IPS-NIHi7 (cell line): ENCODE results near the gene SLC16A7.

Source experiments
- DNase-seq: peaks from one replicate; pipeline ENCODE4 v3.0.0; 2012; ENCODE audit warnings: mixed read lengths; ENCODE audit errors: extremely low spot score

Gene SLC16A7

GRCh38 chr12:59620326-59620725 is 24.5 kb downstream of the SLC16A7 start:
- no peak for DNase-seq

GRCh38 chr12:59624732-59625460 is 29.1 kb downstream of the SLC16A7 start:
- DNase-seq, result no peak

- DNase-seq, result no peak
Measured at GRCh38 chr12:59626382-59626781, 30.6 kb downstream of the SLC16A7 start.

GRCh38 chr12:59627582-59627981 is 31.8 kb downstream of the SLC16A7 start:
- DNase-seq, result no peak

- no peak for DNase-seq
Measured at GRCh38 chr12:59629890-59630289, 34.1 kb downstream of the SLC16A7 start.

GRCh38 chr12:59632408-59632807 is 36.6 kb downstream of the SLC16A7 start:
- no peak for DNase-seq

- DNase-seq, result no peak
Measured at GRCh38 chr12:59634254-59634653, 38.4 kb downstream of the SLC16A7 start.

- no peak for DNase-seq
Measured at GRCh38 chr12:59636945-59637691, 41.3 kb downstream of the SLC16A7 start.

GRCh38 chr12:59637692-59638070 is 41.9 kb downstream of the SLC16A7 start:
- DNase-seq, result no peak

GRCh38 chr12:59643550-59643949 is 47.7 kb downstream of the SLC16A7 start:
- DNase-seq, result no peak

GRCh38 chr12:59645242-59645641 is 49.4 kb downstream of the SLC16A7 start:
- no peak for DNase-seq

GRCh38 chr12:59646636-59647035 is 50.8 kb downstream of the SLC16A7 start:
- DNase-seq, result no peak

GRCh38 chr12:59649203-59649602 is 53.4 kb downstream of the SLC16A7 start:
- no peak for DNase-seq

GRCh38 chr12:59650588-59651228 is 54.9 kb downstream of the SLC16A7 start:
- peak; percentile 18 for DNase-seq

GRCh38 chr12:59651229-59651920 is 55.5 kb downstream of the SLC16A7 start:
- DNase-seq, result no peak

- no peak for DNase-seq
Measured at GRCh38 chr12:59652130-59652529, 56.3 kb downstream of the SLC16A7 start.

- DNase-seq, result no peak
Measured at GRCh38 chr12:59654061-59654460, 58.2 kb downstream of the SLC16A7 start.

- DNase-seq, result no peak
Measured at GRCh38 chr12:59657266-59657665, 61.4 kb downstream of the SLC16A7 start.

- no peak for DNase-seq
Measured at GRCh38 chr12:59657711-59658110, 61.9 kb downstream of the SLC16A7 start.

GRCh38 chr12:59660148-59660547 is 64.3 kb downstream of the SLC16A7 start:
- no peak for DNase-seq

- no peak for DNase-seq
Measured at GRCh38 chr12:59660921-59661597, 65.2 kb downstream of the SLC16A7 start.

GRCh38 chr12:59664495-59664894 is 68.7 kb downstream of the SLC16A7 start:
- DNase-seq, result no peak
